HG03175 (cell line): Measurements from ENCODE around the gene HDDC3.
"Not testable (repeated sequence)": the region's sequence is repeated elsewhere in the genome, so short reads cannot be mapped to it uniquely, and the experiment has no call there.

Experiments used
- ATAC-seq: cut with Tn5 transposase; IDR thresholded peaks from one replicate; pipeline ENCODE4 v1.9.1; 2021; ENCODE audit warnings: mild to moderate bottlenecking, moderate library complexity; ENCODE audit not compliant: unreplicated experiment

Gene HDDC3

DNA sequence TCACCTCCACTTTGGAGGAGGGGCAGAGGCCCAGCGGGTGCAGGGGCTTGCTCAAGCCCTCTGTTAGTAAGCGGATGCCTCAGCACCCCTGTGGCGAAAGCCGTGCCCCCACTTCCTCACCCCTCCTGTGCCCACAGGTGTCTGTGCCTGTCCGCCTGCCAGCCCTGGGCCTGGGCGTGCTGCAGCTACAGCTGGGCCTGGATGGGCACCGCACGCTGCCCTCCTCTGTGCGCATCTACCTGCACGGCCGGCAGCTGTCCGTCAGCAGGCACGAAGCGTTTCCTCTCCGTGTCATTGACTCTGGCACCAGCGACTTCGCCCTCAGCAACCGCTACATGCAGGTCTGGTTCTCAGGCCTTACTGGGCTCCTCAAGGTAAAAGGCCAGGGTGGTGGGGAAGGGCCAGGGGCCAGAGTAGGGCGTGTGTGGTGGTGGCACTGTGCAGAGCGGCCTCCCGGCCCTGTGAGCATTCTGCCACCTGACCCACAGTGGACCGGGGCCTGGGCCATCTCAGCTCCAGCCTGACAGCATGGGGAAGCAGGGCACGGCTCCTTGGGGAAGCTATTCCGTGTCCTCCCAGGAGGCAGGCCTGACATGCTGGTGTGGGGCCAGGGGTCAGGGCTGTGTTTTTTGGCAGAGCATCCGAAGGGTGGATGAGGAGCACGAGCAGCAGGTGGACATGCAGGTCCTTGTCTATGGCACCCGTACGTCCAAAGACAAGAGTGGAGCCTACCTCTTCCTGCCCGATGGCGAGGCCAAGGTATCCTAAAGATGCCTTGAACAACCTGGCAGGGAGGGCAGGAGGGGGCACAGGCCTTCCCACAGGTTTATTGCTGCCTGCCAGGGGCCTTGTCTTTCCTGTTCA is 20.2 kb downstream of the HDDC3 start:
- no peak for ATAC-seq

DNA sequence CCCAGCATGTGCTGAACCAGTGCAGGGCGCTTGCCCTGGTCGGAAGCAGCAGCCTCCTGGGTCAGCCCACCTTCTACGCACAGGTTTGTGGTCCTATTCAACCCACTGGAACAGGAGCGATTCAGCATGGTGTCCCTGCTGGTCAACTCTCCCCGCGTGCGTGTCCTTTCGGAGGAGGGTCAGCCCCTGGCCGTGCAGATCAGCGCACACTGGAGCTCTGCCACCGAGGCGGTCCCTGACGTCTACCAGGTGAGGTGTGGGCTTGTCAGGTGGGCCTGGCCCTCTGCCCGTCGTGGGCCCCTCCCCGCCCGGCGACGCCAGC is 21.1 kb downstream of the HDDC3 start:
- ATAC-seq, result no peak

DNA sequence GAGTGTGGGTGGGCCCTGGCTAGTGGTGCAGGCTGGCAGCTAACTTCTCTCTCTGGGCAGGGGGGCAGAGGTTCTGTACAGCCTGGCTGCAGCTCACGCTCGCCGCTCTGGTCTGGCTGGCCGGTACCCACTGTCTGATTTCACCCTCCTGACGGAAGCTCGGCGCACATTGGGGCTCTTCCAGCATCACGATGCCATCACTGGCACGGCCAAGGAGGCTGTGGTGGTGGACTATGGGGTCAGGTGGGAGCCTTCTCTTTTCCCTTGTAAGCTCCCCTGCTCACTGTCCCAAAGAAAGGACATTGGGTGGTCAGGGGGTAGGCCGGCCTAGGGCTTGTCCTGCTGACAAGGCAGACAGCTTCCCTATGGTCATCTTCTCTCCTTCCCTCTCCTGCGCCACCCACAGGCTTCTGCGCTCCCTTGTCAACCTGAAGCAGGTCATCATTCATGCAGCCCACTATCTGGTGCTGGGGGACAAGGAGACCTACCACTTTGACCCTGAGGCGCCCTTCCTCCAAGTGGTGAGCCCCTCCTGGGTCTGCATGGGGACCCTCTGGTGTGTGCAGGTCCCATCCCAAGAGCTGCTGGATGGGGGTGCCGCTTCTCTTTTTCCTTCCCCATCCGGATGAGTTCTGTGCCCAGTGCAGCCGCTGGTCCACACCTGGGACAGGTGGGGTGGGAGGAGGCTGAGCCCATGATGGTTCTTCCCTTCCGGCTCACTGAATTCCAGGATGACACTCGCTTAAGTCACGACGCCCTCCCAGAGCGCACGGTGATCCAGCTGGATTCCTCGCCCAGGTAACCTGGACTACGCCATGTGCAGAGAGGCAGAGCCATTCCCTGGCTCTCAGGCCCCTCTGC is 21.7 kb downstream of the HDDC3 start:
- no peak for ATAC-seq

DNA sequence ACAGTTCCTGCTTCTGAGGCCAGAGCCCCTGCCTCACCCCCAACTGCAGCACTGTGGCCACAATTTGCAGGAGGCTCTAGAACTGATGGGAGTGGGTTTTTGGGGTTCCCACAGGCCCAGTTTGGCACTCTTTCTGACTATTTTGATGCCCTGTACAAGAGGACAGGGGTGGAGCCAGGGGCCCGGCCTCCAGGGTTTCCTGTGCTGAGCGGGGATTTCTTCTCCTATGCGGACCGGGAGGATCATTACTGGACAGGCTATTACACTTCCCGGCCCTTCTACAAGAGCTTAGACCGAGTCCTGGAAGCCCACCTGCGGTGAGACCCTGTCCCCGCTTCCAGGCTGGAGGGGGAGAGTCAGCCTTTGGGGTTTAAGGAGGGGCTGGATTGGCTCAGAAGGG is 22.4 kb downstream of the HDDC3 start:
- ATAC-seq, result no peak

DNA sequence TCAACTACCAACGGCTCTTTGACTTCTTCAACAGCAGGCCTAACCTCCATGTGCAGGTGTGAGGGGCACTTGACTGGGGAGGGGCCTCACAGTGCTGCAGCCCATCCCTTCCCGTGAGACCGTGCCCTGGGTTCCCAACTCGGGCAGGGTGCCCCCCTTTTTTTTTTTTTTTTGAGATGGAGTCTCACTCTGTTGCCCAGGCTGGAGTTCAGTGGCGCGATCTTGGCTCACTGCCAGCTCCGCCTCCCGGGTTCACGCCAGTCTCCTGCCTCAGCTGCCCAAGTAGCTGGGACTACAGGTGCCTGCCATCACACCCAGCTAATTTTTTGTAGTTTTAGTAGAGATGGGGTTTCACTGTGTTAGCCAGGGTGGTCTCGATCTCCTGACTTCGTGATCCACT is 22.9 kb downstream of the HDDC3 start:
- not testable (repeated sequence) for ATAC-seq

DNA sequence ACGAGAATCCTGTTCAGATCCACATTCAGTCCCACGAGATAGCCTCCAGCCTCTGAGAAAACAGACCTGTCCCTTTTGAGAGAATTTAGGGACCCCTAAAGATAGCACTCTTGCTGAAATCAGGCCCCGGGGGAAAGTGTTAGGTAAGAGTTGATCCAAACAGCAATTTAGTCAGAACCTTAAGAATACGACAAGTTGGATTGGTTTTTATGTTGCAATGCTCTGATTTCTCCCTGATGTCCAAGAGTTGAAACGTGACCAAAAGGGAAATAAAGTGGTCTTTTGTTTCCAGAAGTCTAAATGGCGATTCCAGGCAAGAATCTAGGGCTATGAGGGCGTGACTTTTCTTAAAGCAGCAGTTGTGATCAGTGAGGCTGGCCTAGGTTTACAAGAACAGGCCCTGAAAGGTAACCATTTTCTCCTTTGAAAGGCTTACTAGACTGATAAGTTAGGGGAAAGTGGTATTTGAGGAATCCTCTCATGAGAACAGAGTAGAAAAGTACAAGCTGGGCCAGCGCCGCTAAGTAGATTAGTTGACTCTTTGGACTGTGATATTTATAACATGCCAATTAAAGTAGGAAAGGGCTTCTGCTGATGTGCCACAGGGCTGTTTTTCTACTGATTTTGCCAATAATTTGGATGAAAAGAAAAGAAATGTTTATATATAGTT is 24.4 kb downstream of the HDDC3 start:
- ATAC-seq, result no peak

DNA sequence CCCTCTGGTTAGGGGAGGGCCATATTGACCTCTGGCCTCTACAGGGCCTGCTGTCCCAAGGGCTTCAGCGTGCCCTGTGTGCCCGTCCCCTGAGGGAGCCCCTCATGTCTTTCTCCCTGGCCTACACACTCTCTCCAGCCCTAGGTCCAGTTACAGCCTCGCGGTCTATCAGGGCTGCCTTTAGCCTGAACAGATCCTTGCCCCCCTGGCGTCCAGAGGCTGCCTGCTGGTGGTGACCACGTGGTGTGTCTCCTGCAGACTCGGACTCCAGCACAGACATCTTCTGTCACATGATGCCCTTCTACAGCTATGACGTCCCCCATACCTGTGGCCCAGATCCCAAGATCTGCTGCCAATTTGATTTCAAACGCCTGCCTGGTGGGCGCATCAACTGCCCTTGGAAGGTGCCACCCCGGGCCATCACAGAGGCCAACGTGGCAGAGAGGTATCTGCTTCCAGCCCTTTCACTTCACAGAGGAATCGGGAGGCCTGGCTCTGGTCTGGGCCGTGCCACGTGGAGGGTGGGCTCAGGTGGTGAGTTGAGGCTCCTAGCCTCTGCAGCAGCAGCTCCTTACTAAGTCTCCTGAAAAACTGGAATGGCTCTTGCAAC is 25.2 kb downstream of the HDDC3 start:
- no peak for ATAC-seq

DNA sequence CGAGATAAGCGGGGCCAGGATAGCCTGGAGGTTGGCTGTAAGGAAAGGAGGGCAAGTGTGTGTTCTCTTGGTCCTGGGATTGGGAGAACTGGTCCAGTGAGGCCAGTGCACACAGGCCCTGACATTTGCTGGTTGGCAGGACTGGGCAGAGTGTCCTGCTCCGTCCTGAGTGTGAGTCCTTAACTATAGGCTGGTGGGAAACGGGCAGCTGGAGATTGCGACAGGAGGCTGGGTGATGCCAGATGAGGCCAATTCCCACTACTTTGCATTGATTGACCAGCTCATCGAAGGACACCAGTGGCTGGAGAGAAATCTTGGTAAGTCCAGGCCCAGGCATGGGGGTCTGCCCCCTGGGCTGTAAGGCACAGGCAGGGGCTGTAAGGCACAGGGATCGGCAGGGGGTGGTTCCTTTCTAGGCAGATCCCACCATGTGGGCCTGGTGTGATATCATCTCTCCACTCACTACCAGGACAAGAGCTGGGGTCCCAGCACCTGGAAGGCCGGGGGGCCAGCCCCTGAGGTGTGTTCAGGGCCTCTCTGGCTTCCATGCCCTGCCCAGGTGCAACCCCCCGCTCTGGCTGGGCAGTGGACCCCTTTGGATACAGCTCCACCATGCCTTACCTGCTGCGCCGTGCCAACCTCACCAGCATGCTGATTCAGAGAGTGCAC is 26.0 kb downstream of the HDDC3 start:
- ATAC-seq, result no peak

DNA sequence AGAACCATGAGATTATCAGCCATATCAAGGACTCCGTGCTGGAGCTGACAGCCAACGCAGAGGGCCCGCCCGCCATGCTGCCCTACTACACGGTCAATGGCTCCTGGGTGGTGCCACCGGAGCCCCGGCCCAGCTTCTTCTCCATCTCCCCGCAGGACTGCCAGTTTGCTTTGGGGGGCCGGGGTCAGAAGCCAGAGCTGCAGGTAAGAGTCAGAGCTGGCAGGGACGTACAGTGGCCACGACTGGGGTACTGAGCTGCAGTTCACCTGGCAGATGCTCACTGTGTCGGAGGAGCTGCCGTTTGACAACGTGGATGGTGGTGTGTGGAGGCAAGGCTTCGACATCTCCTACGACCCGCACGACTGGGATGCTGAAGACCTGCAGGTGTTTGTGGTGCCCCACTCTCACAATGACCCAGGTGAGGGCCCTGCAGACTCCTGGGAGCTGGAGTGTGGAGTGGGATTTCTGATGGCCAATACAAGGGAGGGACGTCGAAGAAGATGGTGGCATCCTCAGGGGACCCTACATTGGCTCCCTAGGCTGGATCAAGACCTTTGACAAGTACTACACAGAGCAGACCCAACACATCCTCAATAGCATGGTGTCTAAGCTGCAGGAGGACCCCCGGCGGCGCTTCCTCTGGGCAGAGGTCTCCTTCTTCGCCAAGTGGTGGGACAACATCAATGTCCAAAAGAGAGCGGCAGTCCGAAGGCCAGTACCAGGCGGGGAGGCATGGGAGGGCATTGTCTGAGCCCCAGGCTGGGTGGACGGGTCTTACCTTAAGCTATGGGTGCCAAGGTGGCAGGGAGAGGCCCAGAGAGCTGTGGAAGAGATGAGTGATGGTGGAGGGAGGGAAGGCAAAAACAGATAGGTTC is 26.8 kb downstream of the HDDC3 start:
- no peak for ATAC-seq

DNA sequence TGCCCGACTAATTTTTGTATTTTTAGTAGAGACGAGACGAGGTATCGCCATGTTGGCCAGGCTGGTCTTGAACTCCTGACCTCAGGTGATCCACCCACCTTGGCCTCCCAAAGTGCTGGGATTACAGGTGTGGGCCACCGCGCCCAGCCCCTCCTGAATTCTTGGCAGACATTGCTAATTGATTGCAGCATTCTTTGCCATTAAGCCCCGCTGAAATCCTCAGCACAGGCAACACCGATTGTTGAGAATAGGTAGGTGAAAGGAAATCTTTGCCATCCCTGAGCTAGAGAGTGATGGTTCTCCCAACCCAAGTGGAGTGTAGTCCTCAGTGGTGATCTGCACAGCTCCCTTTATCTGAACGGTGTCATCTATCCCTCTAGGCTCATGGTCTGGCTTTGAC is 27.6 kb downstream of the HDDC3 start:
- no peak for ATAC-seq

DNA sequence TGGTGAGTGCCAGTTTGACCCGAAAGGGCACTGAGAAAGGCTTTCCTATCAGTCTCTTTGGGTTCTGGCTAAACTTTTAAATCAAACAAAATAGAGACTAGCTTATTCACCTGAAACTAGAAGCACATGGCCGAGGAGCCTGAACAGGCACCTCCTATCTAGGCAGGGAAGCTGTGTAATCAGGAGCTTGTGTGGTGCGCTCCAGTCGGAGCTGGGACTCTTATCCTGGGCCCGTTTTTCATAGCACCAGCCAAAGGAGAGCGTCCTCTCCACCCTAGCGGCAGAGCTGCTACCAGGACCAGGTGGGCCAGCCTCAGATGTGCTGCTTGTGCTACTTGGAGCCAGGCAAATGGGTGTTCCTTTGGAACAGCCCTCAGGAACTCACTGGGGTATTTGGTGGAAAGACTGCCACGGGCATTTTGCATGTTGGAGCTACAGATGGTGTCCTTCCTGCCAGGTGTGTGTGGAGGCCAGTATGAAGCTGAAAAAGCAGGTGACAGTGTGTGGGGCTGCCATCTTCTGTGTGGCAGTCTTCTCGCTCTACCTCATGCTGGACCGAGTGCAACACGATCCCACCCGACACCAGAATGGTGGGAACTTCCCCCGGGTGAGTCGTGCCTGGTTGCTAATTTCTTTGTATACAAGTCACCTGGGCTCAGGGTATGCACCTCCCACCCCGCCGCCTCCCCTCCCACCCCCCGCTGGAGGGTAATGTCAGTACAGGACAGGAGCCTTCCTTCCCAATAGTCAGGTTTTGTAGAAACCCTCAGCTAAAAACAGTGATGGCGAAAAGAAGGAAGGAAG is 28.4 kb downstream of the HDDC3 start:
- no peak for ATAC-seq

DNA sequence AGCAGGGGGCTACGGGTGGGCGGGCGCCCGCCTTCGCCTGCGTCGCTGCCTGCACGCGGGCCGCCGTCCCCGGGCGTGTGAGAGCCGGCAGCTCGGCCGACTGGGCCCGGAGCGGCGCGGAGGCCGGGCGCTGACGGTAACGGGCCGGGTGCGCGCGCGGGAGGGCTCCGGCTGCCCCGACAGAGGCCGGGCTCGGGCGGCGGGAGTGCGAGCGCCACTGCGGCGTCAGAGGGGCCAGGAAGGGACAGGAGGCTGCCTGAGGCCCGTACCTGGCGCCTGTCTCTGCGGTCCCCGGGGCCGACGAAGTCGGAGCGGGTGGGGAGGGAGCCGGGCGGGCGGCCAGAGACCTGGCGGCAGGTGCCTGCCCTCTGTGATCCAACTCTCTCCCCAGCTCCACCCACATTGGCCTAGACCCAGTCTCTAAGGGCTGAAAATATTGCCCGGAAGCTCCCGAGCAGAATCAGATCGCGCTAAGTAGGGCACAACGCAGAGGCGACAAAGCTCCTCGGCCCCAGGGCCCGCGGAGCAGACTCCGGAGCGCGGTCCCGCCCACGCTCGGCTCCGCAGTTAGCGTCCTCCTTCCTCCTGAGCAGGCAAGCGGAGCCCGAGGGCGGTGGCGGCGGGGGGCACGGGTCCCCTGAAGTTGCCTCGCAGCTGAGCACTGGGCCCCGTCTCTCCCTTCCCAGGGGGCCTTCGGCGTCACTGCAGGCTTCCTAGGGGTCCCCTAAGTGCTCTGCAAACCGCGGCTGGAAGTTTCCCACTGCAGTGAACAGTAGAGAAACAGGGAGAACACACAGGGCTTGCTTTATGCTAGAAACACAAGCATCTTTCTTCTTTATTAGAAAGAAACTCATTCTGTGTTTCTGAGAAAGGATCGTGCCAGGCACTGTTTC is 29.3 kb downstream of the HDDC3 start, which contains the start of gene MAN2A2:
Gene MAN2A2 (plus strand): TSS at position 463 of the 893 bp plus-strand sequence. CDS start 906 bp downstream, outside the sequence.
- ATAC-seq, result peak; percentile 59

DNA sequence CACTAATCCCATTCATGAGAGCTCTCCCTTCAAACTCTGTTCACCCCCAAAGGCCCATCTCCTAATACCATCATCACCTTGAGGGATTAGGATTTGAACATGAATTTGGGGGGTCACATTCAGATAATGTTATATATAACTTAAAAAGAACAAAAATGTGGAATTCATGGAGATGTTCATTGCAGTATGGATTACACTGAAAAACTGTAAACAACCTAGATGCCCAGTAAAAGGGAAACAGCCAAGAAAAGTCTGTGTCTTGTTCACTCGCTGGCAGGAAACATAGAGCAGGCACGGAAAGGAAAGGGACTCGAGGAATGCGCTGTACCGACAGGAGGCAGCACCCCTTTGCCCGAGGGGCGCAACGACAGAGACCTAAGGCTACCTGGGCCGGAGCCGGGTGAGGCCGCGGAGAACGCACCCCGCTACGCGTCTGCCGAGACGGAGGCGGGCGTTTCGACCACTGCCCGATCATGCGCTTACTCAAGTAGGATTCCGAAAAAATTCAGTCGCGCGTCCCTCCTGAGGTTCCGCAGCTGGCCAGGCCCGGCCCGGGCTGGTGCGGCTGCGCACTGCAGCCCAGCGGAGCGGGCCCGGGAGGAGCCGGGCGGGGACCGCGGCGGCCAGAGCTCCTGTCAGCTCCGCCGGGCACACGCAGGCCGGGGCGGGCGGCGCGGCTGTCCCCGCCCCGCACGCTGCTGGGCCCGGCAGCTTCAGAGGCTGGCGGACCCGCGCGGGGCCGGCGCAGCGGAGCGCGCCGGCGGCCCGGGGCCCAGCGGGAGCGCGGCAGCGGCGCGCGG is 30.1 kb downstream of the HDDC3 start:
- ATAC-seq, result peak; percentile 66

DNA sequence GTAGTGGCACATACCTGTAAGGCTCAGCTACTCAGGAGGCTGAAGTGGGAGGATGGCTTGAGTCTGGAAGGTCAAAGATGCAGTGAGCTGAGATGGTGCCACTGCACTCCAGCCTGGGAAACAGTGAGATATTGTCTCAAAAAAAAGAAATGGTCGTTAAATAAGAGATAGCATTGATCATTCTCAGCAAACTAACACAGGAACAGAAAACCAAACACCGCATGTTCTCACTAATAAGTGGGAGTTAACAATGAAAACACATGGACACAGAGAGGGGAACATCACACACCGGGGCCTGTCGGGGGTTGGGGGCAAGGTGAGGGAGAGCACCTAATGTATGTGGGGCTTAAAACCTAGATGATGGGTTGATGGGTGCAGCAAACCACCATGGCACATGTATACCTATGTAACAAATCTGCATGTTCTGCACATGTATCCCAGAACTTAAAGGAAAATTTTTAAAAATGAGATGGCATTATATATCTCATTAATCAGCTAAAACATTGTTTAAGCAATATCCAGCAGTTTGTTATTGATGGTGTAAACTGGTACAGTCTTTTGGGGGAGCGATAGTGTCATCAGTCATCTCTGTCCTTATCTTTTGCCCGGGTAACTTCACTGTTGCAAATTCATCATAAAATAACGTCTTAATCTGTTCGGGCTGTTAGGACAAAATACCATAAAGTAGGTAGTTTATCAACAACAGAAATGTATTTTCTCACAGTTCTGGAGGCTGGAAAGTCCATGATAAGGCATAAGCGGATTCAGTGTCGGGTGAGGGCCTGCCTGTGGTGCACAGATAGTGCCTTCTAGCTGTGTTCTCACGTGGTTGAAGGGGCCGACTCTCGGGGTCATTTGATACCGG is 30.9 kb downstream of the HDDC3 start:
- ATAC-seq, result no peak

DNA sequence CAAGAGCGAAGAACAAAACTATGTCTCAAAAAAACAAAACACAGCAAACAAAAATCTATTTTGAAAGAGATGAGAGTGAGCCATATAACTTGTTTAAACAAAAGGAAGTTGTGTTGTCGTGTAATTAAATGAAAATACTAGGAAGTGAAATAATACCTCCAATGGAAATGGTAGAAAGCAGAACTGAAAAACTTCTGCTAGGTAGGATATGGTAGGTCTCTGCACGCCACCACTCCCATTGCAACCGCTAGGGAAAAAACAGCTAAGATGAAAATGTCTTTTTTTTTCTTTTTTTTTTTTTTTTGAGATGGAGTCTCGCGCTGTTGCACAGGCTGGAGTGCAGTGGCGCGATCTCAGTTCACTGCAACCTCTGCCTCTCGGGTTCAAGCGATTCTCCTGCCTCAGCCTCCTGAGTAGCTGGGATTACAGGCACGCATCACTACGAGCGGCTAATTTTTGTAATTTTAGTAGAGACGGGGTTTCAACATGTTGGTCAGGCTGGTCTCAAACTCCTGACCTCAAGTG is 35.2 kb downstream of the HDDC3 start:
- not testable (repeated sequence) for ATAC-seq
